Stimulated activated CD8-positive, alpha-beta memory T cell treated with anti-CD3 and anti-CD28 coated beads, Interleukin-7, amount 100 ng/mL, for 1 hour (primary cell): ENCODE measurements around the gene NAA50.

ENCODE experiments used
- DNase-seq, 2 donors: peaks; one replicate each; pipeline ENCODE4 v3.0.0-alpha.2; 2020; ENCODE audit warnings: low read depth in 2 of 2

NAA50 gene

DNA sequence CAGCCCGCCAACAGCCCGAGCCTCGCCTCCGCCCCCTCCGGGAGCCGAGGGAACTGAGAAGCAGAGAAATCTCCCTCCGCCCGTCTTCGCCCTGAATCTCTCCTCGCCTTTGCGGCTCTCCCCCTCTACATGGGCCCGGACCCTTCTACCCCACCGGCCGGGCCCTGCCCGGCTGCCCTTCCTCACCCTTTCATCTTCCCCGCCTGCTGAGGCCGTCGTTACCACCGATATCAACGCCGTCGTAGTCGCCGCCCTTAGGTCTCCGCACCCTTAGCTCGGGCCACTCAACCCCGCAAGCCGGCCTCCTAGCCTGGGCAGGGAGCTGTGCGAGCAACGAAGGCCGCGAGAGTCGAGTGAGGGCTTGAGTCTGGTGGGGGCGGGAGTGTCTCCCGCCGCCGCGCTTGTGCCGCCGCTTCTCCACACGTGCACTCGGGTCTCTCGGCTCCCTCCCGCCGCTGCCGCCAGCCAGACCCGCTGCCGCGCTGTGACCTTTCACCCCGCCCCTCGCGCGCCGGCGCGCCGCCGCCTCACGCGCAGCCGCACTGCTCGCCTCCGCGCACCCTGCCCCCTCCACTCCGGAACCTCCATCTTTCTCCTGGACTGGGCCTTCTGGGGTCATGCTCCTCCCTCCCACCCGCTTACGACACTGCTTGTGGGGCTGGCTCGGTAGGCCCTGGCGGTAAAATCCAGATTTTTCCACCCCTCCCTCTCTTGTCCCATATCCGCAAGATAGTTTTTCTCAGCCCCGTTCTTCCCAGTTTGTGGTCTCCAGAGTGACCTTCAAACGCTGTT, at the start of gene NAA50:
Gene NAA50 (minus strand): TSS at position 494 of the 792 bp plus-strand sequence. CDS start 300 bp downstream, at position 194.
- peak; percentile 85 to 90 for DNase-seq

DNA sequence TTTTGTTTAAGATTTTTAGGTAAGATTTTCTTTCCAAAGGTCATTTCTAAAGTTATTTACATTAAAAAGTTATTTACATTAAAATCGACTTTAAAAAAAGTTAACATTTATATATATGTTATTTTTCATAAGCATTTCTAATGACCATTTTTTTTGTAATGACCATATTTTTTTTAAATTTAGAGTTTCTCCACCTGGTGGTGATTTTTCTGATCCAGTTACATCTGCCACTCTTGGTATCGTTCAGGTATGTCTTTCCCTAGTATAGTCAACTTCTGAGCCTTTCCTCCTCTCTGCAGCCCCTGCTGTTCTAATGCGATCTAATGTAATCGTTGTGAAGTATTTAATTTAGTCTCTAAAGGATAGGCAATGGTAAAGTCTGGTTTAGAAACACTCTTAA, 49.6 kb upstream of the NAA50 start:
- DNase-seq = no peak

DNA sequence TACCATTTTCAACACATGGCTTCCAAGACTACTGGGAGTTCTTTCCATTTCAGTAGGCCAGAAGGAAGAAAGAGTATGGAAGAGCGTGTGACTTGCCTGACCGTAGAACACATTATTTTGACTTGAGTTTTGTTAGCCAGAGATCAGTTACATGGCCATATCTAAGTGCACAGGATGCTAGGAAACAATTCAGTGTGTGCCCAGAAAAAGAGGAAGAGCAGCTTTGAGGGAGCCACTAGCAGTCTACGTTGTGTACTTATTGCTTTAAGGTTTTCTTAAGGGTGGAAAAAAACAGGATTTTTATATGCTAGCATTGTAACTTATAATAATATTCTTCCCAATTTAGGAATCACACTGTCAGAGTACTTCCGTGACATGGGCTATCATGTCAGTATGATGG, 48.5 kb upstream of the NAA50 start:
- no peak for DNase-seq

DNA sequence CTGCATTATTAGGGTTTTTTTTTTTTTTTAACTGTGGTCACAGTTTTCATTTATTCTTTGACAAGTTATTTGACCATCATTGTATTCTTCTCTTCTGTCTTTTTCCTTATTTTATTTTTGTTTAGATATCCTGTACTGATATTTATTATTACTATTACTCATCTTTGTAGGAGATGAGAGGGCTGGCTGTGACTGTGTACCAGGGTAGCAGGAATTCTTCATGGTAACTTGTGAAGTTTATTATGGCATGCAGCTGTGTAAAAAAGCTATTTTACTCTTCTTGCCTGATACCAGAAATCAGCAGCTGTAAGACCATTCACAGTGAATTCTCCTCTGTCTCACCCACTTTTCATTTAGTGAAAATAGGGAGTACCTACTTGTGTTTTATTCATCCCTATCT, 45.3 kb upstream of the NAA50 start:
- DNase-seq = no peak

DNA sequence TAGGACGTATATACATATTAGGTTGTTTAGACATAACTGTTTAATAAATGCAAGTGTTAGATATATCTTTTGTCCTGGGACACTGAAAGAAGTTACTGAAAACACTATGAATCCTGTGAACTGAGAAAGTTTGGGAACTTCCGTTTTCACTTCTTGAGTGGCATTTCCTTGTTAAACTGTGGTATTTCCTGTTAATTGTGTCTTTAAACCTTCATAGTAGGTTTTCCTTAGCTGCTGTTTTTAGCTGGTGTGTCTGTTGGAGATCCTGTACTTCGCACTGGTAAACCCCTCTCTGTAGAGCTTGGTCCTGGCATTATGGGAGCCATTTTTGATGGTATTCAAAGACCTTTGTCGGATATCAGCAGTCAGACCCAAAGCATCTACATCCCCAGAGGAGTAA, 37.9 kb upstream of the NAA50 start:
- DNase-seq = no peak

DNA sequence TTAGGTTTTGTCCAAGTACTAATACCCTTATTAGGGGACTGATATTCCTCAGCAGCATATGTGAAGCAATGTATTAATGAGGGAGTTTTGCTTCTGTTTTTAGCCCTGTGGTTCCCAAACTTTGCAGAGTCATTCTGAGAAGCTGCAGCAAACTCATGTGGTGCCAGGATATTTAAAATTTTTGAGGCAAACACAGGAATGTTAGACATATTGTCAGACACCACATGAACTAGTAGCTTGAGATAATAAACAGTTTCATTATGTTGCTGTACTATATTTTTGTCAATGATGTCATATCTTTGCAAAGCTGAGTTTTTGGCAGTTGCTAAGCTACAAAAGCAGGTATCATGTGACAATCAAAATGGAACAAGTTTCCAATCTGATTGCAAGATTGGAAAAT, 37.4 kb upstream of the NAA50 start:
- DNase-seq = no peak

DNA sequence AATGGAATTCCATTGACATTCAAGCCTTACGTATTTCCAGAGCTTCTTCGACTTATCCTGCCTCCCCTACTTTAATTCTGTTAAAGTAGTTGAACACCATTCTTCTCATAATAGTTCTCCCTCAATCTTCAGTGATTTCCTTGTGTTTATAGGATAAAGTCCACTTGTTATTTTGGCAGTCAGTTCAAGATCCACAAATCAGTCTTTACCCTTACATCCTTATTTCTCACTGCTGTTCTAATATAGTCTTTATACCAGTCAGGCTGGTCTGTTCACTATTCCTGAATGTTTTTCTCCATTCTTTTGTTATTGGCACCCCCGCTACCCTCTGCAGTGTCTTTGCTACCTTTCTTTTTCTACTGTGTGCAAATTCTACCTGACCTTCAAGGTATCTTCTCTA, 30.5 kb upstream of the NAA50 start:
- DNase-seq = no peak

DNA sequence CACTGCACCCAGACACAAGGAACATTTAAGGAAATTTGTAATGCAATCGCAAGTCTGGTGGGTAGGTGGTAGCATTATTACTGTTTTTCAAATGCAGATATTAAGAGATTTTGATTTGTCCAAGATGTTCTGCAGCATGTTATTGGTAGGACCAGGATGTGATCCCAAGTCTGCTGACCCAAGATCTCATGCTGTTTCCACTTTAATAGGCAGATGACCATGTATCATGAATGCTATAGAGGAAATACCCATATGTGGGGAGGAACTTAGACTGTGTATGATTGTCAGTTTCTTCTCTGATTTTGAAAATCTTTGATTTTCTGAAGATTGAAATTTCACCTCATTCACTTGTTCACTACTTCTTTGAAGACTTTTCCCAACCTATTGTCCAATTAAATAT, 29.5 kb upstream of the NAA50 start:
- no peak for DNase-seq

DNA sequence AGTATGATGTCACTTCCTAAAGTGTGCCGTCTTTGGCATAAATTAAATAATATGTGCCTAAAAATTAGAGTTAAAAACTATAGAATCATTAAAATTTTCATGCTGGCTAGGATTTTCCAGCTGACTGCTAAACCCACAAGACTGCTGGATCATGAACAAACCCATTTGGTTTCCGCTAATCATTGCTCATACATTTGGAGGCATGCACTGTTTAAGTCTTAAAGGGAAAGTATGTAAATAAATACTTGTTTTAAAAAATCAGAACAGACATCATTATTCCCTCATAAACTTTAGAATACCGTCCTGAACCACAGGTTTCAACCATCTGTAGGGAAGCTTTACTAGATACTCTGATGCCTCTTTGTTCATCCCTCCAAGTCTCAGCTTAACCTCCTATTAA, 27.3 kb upstream of the NAA50 start:
- DNase-seq = no peak

DNA sequence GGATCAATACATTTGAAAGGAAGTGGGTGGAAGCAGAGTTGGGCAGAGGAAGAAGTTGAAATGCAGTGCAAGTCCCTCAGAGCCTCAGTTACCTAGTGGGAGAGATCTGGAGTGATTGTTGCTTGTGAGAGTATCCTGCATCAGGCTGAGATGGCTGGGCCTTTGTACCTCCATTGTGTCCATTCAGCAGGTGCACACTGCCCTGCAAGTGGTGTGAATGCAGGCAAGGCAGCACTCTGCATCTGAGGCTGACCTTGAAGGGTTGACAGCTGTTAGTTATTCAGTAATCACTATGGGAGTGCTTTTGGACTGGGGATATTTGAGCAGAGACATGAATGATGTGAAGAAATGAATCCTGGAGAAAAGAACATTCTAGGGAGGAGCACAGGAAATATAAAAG, 25.9 kb upstream of the NAA50 start:
- no peak for DNase-seq

DNA sequence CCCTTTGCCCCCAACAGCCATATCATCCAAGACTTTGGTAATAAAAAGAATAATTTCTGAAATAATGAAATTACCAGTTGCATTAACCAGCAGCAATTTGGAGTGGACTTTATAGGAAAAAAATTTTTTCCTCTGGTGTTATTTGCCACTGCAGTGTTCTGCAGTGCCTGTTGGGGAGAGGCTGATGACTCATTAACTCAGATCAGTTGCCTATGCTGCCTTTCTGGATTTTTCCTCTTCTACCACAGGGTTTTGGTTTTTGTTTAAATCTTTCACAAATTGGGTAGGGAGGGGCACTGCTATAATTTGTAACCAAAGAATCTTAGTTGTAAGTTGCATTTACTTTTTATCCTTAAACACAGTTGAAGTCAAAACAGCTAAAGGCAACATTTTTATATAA, 23.5 kb upstream of the NAA50 start:
- DNase-seq = no peak

DNA sequence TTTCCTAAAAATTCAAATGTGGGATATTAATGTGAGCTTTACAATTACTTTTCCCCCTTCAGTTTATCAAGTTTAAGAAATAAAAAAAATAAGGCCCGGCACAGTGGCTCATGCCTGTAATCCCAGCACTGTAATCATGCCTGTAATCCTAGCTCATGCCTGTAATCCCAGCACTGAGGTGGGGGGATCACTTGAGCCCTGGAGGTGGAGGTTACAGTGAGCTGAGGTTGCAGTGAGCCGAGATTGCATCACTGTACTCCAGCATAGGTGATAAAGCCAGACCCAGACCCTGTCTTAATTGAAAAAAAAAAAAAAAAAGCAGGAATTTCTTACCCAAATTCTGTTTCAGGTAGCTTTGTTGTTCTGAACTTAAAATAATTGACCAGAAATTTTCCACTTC, 18.6 kb upstream of the NAA50 start:
- DNase-seq = no peak

DNA sequence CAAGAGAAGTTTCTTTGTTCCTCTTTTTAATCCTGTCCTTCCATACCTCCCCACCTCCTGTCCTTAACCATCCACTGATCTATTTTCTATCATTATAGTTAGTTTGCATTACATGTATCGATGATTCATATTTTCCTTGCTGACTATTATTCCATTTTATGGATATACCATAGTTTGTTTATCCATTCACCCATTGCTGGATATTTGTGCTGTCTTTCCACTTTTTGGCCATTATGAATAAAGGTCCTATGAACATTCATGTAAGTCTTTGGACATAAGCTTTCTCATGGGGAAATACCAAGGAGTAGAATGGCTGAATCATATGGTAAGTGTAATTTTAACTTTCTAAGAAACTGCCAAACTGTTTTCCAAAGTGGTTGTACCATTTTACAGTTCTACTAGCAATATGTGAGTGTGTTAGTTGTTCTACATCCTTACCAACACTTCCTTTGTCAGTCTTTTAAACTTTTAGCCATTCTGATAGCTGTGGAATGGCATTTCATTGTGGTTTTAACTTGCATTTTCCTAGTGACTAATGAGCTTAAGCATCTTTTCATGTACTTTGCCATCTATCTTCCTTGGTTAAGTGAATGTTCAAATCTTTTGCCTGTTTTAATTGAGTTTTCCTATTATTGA, 12.5 kb upstream of the NAA50 start:
- DNase-seq = no peak

DNA sequence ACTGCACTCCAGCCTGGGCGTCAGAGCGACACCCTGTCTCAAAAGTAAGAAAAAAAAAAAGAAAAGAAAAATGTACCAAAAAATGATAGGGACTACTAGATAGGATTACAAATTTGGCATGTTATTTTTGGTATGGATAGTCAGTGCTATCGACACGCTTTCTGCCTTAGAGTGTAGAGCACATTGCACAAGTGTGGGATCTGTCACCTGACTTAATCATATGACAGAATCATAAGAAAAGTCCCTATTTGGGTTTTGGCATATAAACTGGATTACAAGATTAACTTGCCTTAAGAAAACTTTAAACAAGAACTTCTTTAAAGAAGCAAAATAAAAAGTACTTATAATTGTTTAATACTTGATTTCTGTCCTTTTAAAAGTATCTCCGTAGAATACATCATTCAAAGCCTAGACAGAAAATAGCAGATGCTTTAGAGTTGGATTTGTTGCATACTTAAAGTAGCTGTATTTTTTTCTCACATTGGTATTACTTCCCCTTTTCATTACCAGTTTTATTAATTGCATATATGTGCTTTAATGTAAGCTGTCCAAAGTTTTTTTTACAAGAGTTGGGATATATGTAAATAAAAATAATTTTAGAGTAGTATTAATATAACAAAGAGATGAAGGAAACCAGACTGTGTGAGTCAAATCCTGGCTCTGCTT, 8.6 kb upstream of the NAA50 start:
- no peak for DNase-seq

DNA sequence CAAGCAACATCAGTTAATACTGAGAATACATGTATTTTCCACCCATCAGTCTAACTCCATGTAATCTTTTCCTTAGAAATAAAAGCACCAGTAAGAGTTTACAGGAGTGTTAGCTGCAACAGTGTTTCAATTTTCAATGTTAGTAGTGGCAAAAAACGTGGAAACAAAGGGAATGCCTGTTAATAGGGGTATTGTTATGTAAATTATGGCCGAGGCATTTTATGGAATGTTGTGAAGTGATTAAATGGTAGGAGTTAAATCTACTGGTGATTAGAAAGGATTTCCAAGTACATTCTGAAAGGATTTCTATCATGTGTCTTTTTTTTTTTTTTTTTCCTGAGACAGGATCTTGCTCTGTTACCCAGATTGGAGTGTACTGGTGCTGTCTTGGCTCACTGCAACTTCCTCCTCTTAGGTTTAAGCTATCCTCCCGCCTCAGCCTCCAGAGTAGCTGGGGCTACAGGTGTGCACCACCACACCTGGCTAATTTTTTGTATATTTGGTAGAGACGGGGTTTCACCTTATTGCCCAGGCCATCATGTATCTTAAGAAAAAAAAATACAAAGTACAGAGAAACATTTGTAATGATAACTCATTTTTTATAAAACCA, 7.4 kb upstream of the NAA50 start:
- DNase-seq = no peak

DNA sequence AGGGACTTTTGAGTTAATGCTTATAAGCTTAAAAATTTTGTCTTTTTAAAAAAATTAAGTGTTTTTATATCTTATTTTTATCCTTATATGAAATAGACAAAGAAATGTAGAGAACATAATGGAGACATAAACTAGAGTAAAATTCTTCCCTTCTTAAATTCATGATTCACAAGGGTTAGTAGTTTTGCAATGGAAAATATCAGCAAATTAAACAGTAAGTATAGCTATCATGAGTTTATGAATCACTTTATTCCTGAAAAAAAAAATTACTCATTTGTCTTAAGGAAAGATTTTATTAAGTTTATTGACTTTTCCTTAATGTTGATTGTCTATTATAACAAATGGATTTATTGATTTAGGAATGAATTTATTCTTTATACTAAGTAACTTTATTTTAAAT, 5.1 kb upstream of the NAA50 start:
- no peak for DNase-seq

DNA sequence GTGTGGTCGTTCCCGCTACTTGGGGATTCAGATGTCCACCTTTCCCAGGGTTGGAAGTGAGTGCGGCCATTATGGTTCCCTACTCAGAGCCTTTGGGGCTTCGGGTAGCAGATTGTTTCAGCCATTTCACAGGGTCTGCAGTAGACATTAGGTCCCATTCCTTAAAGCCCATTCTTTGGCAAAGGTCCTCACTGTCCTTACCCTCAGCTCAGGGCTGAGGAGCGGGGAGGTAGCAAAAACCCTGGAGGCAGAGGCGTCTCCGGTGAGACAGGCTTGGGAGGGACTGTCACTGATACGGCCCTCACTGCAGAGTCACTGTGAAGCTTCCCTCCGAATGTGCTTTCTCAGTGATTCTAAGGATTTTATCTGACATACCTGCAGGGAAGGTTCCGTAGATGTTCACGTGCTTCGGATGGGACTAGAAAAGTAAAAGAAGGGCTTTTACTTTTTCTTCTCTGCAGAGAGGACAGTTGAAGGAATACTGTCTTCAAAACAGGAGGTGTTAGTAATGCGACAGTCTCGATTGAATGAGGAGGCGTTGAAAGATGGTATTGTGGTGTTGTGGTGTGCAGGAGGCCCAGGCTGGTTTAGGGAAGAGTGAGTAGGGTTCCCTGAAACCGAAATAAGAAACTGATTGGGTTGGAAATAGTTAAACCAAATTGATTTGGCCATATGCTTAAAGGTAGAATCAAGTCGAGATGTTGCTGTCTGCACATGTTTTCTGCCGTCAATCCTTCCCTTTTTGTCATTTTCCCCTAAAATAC, 1.4 kb upstream of the NAA50 start:
- DNase-seq = no peak

DNA sequence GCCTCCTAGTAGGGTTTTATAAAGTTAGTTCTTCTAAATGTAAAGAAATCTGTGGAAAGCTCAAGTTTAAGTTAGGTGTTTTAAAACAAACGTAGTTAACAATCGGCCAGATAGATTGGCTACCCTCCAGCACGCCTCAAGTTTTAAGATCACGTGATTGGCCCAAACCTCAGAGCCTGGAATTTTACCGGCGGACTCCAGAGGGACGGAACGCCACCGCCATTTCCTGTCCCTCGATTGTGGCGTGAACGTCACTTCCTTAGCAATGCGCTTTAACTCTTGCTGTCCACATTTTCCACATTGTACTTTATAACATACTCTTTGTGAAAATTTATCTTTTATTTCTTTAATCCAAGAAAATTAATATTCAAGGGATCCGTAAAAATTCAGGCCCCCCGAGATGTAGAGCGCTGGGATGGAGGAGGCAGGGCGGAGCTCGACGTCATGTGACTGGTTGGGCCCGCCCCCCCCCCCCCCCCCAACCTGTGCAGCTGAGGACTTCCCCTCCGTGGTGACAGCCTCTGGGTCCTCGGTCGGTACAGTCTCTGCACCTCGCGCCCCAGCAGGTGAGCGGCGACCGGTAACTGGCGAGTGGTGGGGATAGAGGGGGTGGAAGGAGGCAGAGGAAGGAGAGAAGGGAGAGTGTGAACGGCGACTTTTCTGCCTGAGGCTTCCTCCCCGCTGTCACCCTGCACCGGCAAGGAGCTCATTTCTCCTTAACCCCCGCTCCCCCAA, 666 bp upstream of the NAA50 start, which contains the start of gene ATP6V1A:
Gene ATP6V1A (plus strand): TSS at position 488 of the 735 bp plus-strand sequence. CDS start 31,719 bp downstream, outside the sequence.
- DNase-seq = peak; percentile 54 to 60

DNA sequence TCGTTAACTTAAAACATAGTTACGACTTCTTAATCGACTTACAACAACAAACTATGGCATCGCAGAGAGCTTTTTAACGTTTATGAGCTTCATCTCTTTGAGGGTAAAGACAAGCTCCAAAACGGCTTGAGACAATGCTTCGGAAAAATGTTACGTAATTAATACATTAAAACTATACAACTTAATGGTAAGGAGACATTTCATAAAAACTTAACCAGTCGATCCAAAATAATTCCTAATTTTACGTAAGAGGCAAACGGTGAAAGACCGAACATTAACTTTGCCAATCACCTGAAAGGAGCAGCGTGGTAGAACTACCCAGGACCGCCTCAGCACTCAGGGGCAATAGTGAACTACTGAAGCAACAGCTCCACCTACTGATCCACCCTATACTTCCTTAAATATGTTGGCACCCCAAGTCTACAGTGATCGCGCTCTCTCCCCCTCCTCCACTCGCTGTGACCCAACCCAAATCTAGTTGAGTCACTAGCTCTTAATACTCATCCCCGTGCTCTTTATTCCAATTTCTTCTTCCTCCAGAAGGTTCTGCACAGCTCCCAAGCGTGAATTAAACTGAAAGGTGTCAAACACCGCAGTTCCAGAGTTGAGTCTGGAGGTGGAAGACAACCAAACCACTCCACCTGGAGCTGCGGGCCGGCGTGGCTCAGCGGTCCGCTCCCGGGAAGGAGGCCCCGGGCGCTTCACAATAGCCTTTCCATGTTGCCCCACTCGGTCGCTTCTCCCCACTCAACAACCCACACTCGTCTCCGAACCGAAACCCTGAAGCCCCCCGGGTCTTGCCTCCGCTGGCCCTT, 901 bp downstream of the NAA50 start:
- DNase-seq = peak; percentile 47 to 52

DNA sequence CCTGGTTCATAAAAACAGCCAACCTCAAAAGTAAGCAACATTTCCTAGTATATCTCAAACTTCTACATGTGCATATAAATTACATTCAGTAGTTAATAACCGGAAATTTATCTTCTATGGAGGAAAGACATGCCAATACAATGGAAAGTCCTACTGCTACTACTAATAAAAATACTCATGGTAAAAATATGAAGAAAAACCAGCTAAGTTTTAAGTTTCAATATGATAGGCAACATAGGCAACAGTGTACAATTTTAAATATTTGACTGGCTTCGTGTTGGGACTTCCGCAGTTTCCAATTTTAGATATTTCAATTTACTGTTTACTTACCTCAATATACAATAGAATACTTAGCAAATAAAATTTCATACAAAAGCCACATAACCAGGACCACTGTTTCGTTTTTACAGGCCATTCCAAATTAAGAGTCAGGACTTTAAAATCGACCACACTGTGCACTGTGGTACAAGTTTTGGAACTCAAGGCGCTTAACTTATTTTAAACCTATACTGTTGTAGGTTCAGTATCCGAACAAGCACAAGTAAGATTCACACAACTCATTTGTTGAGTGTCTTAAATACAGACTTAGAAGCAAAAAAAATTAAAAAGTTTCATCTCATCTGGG, 2.9 kb downstream of the NAA50 start:
- DNase-seq = no peak
